AG08396 (cell line): ENCODE results near the gene HPS1.

Experiments
- DNase-seq: peaks from one replicate; pipeline ENCODE4 v3.0.0; 2012; ENCODE audit warnings: low spot score, mixed read lengths

Gene HPS1

DNA sequence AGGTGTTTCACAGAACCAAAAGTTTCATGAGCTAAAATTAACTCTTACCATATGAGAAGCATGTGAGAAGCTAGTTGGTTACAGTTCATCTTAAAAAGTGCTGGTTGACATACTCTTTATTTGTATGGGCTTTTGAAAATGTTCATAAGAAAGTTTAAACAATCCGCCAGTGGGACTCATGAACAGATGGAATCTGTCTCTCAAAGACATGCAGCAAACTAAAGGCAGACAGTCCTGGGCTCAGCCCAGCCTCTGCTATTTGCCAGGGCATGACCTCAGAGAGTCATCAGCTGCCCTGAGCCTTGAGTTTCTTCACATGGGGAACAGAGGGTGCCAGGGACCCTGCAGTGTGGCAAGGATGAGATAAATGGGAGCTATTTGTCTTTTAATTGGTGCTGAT is 35.0 kb downstream of the HPS1 start:
- DNase-seq: peak; percentile 65

DNA sequence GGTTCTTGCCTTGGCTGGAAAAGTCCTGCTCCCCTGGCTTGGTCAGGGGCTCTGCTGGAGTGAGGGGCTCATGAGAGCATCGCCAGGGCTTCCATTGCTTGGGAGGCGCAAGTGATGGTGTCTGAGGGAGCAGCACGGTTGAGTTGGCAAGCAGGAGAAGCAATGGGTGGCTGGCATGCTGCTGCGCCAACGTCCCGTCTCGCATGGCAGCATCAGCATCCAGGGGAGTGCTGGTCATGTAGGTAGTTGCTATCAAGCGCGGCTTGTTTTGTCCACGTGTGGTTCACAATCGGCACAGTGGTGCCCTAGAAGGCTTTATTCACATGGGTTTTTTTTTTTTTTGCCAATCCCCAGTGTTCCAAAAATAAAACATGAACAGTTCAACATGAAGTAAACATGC is 35.6 kb downstream of the HPS1 start:
- DNase-seq: no peak

DNA sequence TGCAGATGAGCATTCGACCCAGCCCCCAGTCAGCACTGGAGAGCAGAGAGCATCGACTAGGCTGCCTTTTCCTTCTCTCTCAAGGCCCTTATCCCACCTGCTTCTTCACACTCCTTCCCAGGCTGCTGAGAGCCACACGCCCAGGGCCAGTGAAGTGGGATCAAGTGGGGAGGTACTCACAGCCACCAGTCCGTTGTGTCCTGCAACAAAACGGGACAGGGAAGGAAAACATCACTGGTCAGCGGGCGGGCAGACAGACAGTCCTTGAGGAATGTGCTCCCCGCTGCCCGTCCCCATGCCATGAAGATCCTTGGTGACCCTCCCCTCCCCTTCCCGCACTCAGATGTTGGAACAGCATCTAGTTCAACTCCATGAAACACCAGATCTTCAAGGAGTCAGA is 36.0 kb downstream of the HPS1 start:
- no peak for DNase-seq

DNA sequence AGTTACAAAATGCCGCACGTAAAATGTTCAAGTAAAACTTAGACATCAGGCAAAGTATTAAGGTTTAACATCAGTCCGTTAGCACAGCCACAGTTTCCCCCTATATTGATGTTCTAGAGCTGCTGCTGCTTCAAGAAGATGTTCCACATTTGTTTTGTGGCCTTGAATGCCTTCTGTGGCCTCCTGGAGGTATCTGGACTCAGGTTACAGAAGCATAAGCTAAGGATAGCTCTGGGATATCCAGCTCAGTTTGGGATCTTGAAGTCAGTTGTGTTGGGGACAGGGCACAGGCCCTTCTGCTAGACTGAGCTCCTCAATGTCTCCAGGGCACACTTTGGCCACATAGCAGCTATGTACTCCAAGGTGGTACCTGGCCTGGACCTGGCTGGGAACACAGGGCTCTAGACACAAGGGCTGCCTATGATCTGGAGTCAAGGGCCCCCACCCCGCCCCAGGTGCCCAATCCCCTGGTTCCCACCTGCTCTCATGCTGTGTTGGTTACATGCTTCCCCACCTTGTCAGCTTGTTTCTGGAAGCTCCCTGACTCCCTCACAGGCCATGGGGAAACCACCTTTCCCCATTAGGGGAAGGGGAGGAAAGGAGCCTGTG is 36.5 kb downstream of the HPS1 start:
- no peak for DNase-seq

DNA sequence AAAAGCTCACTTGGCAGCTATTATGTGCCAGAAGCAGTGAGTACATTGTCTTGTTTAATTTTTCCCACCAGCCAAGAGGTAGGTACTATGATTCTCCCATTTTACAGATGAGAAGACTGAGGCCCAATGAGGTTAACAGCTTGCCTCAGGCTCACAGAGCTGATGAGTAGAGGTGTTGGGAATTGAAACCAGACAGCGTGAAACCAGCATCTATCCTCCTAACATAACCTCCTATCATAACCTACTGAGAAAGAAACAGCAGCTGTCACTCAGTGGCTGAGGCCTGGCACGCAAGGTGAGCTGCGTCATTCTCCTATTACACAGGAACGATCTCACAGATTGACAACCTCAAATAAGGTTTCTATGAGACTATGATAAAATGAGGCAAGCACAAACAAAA is 37.9 kb downstream of the HPS1 start:
- no peak for DNase-seq

DNA sequence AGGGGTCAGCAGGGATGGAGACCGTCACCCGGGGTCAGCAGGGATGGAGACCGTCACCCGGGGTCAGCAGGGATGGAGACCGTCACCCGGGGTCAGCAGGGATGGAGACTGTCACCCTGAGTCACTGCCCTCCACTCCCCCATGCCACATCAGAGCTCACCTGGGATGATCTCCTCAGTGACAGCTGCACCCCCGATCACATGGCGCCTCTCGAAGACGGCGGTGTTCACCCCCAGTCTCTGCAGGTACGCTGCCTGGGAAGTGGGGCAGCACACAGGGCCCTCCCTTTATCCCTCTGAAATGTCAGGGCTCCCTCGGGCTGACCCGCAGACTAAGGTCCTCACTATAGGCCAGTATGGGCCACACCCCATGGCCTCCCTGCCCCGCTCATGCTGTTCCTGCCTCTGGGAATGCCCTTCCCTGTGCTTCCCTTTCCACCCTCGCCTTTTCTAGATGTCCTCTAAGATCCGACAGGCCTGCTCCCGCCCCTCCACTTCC is 38.9 kb downstream of the HPS1 start:
- DNase-seq: no peak

DNA sequence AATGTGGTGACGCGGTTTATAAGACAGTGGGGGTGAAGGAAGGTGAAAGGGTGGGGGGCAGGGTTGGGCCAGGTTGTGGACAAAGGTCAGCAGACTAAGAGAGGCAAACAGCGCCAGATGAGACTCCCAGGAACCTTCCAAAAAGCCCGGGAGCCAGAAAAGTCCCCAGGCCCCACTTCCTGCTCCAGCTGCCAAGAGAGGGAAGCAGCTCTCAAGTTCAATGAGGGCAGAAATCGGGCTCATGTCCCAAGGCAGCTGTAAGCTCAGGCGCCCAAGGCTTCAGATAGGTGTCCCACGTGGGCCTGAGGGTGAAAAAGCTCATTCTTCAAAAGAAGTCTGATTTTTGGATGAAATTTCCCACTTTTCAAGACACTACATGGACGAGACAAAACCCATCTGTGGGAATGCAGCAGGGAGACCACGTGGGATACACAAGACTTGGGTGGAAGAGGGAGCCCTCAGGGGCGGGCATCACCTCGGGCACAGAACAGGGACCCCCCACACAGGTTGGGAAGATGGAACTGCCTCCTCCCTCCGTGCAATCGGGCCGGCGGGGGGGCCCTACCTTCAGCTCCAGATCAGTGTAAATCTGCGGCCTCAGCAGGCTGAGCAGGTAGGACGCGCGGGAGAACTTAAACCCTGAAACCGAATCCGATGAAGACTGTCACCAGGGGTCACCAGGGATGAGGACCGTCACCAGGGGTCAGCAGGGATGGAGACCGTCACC is 39.6 kb downstream of the HPS1 start:
- DNase-seq: no peak

DNA sequence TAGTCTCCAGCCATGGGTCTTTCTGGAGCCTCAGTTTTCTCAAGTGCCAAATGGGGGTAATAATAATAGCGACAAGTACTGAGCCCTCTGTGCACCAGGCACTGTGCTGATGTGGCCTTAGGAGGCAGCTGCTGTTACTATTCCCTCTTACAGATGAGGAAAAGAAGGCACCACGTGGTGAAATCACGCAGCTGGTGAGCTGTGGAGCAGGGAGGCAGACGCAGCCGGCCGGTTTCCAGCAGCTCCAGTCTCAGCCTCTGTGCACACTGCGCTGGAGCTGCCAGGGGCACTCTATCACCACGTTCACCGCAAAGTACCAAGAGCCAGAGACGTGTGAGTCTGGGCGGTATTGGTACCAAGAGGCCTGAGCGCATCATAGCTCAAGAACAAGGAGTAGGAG is 41.3 kb downstream of the HPS1 start:
- DNase-seq: no peak

DNA sequence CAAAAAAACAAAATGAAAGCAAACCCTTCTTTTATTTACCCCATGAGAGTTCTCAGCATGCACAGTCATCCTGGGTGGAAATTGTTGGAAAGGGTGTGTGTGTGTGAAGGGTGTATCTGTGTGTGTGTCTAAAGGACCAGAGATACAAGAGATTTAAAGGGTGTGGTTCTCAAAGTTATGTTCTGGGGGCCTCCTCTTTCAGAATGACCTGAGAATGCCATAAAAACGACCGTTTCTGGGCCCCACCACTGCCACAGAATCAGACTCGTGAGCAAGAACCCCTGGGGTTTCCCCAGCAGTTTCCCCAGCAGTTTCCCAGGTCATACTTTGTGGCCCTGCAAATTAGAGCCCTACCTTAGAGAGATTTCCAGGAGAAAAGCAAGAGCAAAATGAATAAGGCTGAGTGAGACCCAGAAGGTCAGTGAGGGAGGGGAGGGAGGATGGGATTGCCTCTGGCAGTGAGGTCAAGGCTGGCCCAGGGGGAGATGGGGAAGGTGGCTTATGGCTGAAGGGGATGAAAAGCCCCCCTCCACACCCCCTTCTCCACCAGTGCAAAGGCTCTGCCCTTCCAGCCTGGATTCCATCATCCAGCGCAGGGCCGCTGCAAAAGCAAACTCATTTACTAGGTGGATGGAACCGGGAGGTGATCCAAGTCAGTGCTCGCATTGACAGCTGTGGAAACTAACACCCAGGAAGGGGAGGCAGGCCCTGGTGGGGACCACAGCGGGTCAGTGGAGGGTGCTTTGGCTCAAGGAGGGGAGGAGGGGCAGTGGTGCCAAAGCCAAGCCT is 42.0 kb downstream of the HPS1 start:
- peak; percentile 41 for DNase-seq

DNA sequence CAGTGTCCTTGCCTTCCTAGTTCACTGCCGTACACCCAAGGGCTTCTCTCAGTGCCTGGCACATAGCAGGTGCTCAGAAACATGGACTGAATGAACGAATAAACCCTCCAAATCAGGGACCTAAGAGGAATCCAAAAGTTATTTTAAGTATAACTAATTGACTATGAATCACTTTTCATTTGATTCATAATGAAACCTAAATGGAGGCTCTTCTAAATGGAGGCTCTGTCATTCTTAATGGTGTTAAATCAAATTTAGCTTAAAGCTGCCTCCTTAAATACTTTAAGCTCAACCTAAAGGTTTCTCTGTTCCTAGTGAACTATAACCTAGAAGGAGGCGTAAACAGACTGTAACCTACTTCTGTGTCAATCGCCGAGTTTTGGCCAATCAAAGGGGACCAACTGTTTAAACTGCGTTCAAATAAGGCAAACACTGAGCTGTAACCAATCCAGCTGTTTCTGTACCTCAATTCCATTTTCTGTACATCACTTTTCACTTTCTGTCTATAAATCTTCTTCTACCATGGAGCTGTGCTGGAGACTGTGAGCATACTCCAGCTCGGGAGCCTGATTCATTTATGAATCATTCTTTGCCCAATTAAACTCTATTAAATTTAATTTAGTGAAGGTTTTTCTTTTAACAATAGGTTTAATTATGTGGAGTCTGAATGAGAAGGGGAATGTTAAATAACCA is 42.8 kb downstream of the HPS1 start:
- DNase-seq: no peak

DNA sequence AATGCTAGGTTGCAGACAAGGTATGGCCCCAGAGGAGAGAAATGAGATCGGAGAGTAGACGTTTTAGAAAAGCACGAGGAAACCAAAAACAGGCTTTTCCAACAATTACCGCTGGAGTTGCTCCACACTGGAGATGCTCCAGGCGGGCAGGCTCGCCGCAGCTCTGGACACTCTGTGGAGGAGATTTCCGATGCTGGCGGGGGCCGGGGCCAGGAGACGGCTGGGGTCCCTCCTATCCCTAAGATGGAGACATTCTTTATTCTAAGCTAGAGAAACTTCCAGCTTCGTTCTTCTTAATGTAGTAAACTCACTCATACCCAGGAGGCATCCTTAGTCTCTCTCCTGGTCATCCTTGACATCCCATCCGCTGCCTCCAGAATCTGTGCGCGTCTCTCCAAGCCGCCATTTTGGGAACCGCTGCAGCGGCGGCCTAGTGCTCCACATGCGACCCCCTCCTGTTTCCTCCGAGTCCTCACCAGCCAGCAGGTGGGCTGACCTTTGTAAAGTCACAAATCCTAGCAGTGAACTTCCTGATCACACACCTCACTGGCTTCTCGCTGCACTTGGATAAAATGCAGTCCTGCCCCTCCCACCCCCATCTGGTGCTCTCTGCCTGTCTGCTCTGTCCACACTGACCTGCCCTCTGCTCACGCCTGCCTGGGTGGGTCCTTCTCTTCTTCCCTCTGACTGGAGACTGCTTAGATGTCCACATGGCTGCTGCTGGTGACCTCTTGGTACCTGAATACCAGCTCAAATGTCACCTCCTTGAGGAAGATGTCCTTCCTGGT is 43.6 kb downstream of the HPS1 start:
- no peak for DNase-seq

DNA sequence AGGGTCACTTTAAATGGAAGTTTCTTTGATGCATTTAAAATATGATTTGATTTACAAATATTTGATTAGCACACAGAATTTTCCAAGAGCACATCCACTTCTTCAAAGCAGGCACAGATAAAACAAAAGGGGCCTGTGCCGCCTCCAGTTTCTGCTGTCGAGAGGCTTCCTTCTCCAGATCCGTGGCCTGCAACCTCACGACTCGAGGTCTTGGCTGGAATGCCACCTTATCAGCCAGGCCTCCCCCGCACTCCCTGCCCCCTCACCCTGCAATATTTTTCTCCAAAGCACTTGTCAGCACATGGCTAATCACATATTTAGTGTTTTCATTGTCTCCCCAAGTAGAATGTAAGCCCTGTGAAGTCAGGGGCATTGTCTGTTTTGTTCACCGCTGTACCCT is 44.3 kb downstream of the HPS1 start:
- no peak for DNase-seq

DNA sequence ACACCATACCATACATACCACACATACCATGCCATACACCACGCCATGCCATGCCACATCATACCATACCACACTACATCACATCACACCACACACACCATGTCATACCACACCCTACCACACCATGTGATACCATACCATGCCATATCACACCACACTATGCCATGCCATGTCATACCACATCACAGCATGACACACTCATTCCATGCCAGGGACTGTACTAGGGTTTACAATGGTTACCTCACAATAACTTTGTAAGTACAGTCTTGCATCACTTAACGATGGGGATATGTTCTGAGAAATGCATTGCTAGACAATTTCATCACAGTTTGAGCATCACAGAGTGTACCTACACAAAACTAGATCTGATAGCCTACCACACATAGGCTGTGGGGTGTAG is 46.3 kb downstream of the HPS1 start:
- no peak for DNase-seq

DNA sequence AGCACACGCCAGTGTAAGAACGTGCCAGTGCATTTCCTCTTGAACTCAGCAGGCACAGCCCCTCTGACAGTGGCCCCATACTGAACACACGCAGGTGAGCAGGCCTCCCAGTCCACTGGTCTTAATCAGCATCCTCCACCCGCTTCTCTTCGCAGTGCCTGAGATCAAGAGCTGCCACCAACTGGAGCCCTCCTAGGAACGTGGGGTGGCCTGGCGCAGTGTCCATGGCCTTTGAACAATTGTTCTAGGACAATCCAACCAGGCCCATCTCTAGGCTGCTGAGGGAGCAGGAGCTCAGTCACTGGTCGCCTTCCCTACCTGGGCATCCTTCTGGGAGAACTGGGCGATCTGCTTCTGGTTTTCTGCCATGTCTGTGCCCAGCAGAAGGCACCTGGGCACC is 47.0 kb downstream of the HPS1 start:
- DNase-seq: no peak

DNA sequence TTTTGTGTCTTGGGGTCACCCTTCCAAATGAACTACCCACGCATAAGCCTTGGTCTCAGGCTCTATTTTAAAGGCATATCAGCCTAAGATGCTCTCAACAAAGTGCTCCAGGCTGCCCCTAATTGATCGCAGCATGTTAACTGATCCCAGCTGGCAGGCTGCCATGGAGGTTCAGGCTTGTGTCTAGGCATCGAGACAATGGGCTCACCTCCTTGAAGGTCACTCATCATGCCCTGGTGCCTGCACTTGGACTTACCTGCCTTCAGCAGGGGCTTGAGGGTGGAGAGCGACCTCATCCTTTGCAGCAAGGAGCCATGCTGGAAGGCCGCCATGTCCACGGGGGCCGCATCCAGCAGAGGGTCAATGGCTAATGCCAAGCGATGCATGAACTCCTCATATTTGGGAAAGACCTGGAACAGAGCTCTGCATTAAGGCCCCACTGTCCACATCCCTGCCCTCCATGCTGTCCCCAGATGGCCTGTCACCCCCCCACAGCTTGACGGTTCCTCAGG is 49.6 kb downstream of the HPS1 start:
- no peak for DNase-seq

DNA sequence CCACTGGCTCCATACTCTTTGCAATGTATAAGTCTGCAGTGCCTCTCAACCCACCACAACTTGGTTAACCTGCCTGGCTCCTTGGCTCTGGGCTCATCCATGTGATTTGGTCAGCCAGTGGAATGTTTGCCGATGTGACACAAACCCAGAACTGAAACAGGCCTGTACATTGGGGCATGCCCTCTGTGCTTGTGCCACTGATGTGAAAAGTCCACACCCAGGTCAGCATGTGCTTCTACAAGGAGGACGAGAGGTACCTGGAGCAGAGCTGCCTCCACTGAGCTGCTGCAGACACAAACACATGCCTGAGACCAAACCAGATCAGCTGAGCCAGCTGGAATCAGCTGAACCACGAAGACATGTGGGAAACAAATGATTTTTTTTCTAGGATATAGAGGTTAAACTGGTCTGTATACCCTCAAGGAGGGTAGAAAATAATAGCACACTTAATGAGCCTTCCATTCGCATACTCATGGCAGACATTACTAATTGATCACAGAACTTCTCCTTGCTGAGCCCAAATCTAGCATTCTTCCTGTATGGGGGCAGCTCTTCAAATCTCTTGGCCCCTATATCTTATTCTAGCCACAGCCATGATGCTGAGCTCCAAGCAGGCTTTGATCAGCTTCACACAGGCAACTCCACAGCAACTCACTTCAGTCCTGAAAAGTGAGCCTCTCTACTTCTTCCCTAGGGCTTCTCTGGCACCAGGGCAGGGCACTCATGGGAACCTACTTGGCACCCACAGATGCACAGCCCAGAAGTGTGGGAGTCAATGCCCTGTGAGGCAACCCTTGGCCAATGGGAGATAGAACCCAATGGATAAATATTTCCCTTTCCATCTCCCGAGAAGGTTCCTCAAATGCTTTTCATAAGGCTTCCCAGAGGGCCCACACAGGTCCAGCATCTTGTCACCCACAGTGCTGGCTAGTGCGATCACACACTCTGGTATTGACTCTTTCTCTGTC is 50.4 kb downstream of the HPS1 start:
- DNase-seq: no peak

DNA sequence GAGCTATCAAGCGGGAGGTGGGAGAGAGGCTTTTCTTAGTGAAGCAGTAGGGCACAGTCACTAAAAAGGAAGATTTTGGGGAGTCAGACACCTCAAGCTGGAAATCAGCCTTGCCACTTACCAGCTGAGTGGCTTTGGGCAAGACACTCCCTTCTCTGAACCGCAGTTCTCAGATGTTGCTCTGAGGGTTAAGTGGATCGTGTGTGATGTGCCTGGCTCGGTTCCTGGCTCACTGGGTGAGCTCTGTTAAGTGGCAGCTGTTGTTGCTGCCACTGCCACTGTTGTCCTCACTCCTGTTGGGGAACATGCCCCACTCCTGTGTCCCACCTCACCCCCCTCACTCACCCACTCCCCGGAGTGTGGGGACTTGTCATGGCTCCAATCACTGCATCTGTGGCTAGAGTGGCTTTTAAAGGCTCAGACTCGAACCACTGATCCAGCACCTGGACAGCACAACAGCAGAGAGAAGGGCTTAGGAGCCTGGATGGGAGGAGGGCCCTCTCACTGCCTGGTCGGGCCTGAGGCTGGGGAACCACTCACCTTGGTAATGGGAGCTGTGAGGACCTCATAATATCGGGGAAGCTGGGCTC is 51.8 kb downstream of the HPS1 start:
- no peak for DNase-seq

DNA sequence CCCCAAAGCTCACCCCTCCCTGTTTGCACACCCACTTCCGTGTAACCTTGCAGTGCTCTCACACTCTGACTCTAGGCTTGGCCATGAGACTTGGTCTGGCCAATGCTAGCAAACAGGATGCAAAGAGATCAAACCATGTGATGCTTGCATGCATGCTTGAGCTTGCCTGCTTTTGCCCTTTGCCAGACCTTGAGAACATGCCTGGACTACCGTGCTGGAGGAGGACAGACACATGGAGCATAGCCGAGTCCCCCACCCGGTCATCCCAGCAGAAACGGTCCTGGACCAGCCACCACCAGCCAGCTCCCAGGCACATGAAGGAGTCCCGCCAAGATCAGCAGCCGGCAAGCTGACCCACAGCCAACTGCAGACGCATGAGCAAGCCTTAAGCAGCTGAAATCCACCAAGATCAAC is 55.1 kb downstream of the HPS1 start:
- no peak for DNase-seq

DNA sequence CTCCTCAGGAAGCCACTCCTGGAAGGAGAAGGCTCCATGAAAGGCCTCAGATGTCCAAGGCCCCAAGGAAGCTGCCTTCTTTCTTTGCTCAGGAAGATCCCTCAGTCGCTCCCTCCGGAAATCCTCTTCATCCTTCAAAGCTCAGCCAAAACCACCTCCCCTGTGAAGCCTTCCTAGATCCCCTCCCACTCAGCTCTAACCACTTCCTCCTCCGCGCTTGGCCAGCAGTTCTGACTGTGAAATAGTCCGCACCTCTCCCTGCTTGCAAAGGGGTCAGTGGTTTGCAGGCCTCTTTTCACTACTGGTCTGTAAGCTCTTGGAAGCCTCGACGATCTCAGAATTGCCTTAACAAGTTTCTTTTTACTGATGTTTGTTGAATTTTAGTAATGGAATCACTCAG is 55.7 kb downstream of the HPS1 start:
- no peak for DNase-seq

DNA sequence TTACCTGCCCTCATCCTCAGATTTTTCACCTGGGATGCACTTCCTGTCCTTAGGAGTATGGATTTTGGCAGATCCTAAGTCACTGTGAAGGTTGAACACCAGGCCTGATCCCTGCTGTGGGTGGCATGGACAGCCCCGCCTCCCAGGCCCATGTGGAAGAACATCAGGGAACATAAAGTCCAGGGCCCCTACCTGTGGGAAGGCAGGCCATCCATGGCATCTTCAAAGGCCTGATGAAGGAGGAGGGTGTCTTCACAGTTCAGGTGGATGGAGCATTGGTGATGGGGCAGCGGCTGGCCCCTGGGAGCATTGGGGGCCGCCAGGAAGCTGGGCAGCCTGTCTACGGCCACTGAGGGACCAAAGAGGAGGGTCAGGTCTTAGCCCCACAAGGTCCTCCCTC is 56.3 kb downstream of the HPS1 start:
- no peak for DNase-seq
